Endothelial cell of umbilical vein (primary cell): ENCODE results near the gene CARD9. TPM values are rescaled to one million over a fixed set of nuclear protein-coding genes. Genes with fewer than 3 reads are reported as not detected.

Experiments
- BruUV-seq: library from RNA; stranded (reverse); fragments of 400-500 nt; replicated peaks from 2 replicates; lab custom pipeline; 2021; lab: Mats Ljungman, UMichigan
- CTCF ChIA-PET: fragments of 300-600, 350-600 bp; sonication (Branson Sonifier 250); formaldehyde crosslinking; loops from one replicate; lab custom pipeline; 2021; ENCODE audit warnings: antibody characterized with exemption, inconsistent platforms; lab: Charles Lee
- POLR2A ChIA-PET: fragments of 300-600, 350-600 bp; sonication (Branson Sonifier 250); formaldehyde crosslinking; loops from one replicate; lab custom pipeline; 2021; ENCODE audit warnings: antibody characterized with exemption, inconsistent platforms; lab: Charles Lee
- DNase-seq: peaks from one replicate; pipeline ENCODE4 v3.0.0-alpha.2; 2011; ENCODE audit warnings: low read depth, low spot score
- FAIRE-seq: peaks from 2 replicates; lab custom pipeline; 2011; peaks lifted over from hg19 to GRCh38; lab: Jason Lieb, UNC
- H2AFZ ChIP-seq: 2 replicates; pipeline ENCODE4 v1.6.0; 2012; ENCODE audit warnings: low read depth, low read length, control low read depth, inconsistent platforms
- H3K27ac ChIP-seq: 2 replicates; pipeline ENCODE4 v1.5.1; 2011; ENCODE audit warnings: low read depth, mild to moderate bottlenecking, control low read depth, low read length, moderate library complexity; ENCODE audit not compliant: insufficient read depth
- H3K27me3 ChIP-seq, 2 experiments: 2 replicates each; pipeline versions ENCODE4 v1.6.0 to v1.6.1; 2011; ENCODE audit warnings: low read length in 2 of 2, mixed read lengths in 1 of 2; ENCODE audit not compliant: control insufficient read depth in 2 of 2, insufficient read depth in 2 of 2
- H3K36me3 ChIP-seq, 2 experiments: 2 replicates in 1 of 2; 3 replicates in 1 of 2; pipeline ENCODE4 v1.5.1; 2011; ENCODE audit warnings: low read length in 2 of 2, mild to moderate bottlenecking in 1 of 2, moderate library complexity in 1 of 2; ENCODE audit not compliant: control insufficient read depth in 2 of 2, insufficient read depth in 2 of 2; ENCODE audit errors: extremely low read depth in 1 of 2
- H3K4me1 ChIP-seq: 3 replicates; pipeline ENCODE4 v1.5.1; 2011; ENCODE audit warnings: mild to moderate bottlenecking, low read length; ENCODE audit not compliant: control insufficient read depth, insufficient read depth; ENCODE audit errors: extremely low read depth
- H3K4me2 ChIP-seq: 2 replicates; pipeline ENCODE4 v1.6.1; 2011; ENCODE audit warnings: low read length, control low read depth, mixed read lengths; ENCODE audit not compliant: insufficient read depth
- H3K4me3 ChIP-seq, 3 experiments: fragments of 200-600 bp in 1 of 3; sonication (generic), shearing (Covaris generic) in 1 of 3; replicated peaks in 1 of 3; 2 replicates each; pipeline ENCODE4 v1.5.1; 2011 to 2016; ENCODE audit warnings: control low read depth in 3 of 3, low read length in 3 of 3, mild to moderate bottlenecking in 2 of 3, inconsistent platforms in 1 of 3, low read depth in 1 of 3, moderate library complexity in 1 of 3; ENCODE audit not compliant: insufficient read depth in 1 of 3
- H3K79me2 ChIP-seq: 2 replicates; pipeline ENCODE4 v1.6.0; 2012; ENCODE audit warnings: low read length, inconsistent platforms; ENCODE audit not compliant: control insufficient read depth, insufficient read depth
- H3K9ac ChIP-seq: replicated peaks from 2 replicates; pipeline ENCODE3; 2011; ENCODE audit warnings: low read length, control low read depth; ENCODE audit not compliant: insufficient read depth; ENCODE audit errors: extremely low read depth
- H3K9me1 ChIP-seq: replicated peaks from 3 replicates; pipeline ENCODE4 v1.6.0; 2011; ENCODE audit warnings: mild to moderate bottlenecking, low read length; ENCODE audit not compliant: control insufficient read depth, insufficient read depth; ENCODE audit errors: extremely low read depth
- H3K9me3 ChIP-seq: replicated peaks from 2 replicates; pipeline ENCODE4 v1.5.1; 2012; ENCODE audit warnings: low read length, inconsistent platforms; ENCODE audit not compliant: control insufficient read depth, insufficient read depth
- H4K20me1 ChIP-seq: replicated peaks from 2 replicates; pipeline ENCODE3; 2011; ENCODE audit warnings: mild to moderate bottlenecking, low read length; ENCODE audit not compliant: control insufficient read depth, insufficient read depth; ENCODE audit errors: extremely low read depth
- CTCF ChIP-seq, 2 donors: IDR thresholded peaks; 1 replicate in 1 of 2; 2 replicates in 1 of 2; pipeline ENCODE4 v1.5.1; 2011; ENCODE audit warnings: low read length in 2 of 2, mild to moderate bottlenecking in 2 of 2, moderate library complexity in 2 of 2, control low read depth in 1 of 2, inconsistent platforms in 1 of 2, low read depth in 1 of 2; ENCODE audit not compliant: insufficient read depth in 1 of 2; ENCODE audit errors: extremely low read depth in 1 of 2
- EZH2 ChIP-seq: IDR thresholded peaks from 2 replicates; pipeline ENCODE4 v1.6.1; 2012; ENCODE audit warnings: borderline replicate concordance, low read depth, mild to moderate bottlenecking, moderate library complexity, low read length, inconsistent platforms; ENCODE audit not compliant: severe bottlenecking
- FOS ChIP-seq: IDR thresholded peaks from 2 replicates; pipeline ENCODE4 v1.6.1; 2011; ENCODE audit warnings: mild to moderate bottlenecking, low read length, moderate library complexity, borderline replicate concordance; ENCODE audit not compliant: insufficient read depth
- GATA2 ChIP-seq: IDR thresholded peaks from 2 replicates; pipeline ENCODE4 v1.7.0; 2011; ENCODE audit warnings: low read depth, mild to moderate bottlenecking, moderate library complexity, mixed read lengths, low read length; ENCODE audit not compliant: insufficient read length, insufficient read depth
- JUN ChIP-seq: IDR thresholded peaks from 2 replicates; pipeline ENCODE4 v1.6.1; 2011; ENCODE audit warnings: borderline replicate concordance, low read depth; ENCODE audit not compliant: insufficient read length, insufficient read depth
- MAX ChIP-seq: IDR thresholded peaks from 2 replicates; pipeline ENCODE4 v1.6.1; 2011; ENCODE audit not compliant: insufficient read depth, insufficient read length
- MYC ChIP-seq: IDR thresholded peaks from one replicate; pipeline ENCODE4 v1.6.1; 2011; ENCODE audit warnings: mild to moderate bottlenecking, low read depth, low read length
- POLR2A ChIP-seq: IDR thresholded peaks from 2 replicates; pipeline ENCODE4 v1.6.1; 2012; ENCODE audit warnings: low read depth, mild to moderate bottlenecking, control low read depth, low read length
- POLR2AphosphoS5 ChIP-seq: IDR thresholded peaks from 2 replicates; pipeline ENCODE4 v1.6.1; 2012; ENCODE audit warnings: low read depth, mild to moderate bottlenecking, control low read depth, low read length, moderate library complexity; ENCODE audit not compliant: insufficient read depth
- dilution Hi-C: fragments of 300-500 bp; cut with MboI; formaldehyde crosslinking; loops from one replicate; pipeline ENCODE4 v1.15.0; 2019; ENCODE audit warnings: low sequenced_read_pairs; ENCODE audit not compliant: extremely low pct_ligation_motif_present
- intact Hi-C: fragments of 100-400 bp; cut with micrococcal nuclease; formaldehyde crosslinking; loops from one replicate; pipeline ENCODE4 v1.10.0; 2022
- polyA plus RNA-seq, 4 experiments: library from polyadenylated mRNA; depleted of rRNA in 3 of 4; stranded (reverse) in 3 of 4; unstranded in 1 of 4; fragments of >200 nt; gene quantifications; 2 replicates each; pipeline versions ENCODE4 v1.2.1 to v1.2.3, GENCODE V29; 2011 to 2012; ENCODE audit warnings: missing spikeins in 1 of 4
- total RNA-seq: library from RNA; stranded (reverse); gene quantifications from 2 replicates; pipeline ENCODE4 v1.2.3, GENCODE V29; 2021

The CARD9 gene
- total and polyA plus RNA-seq, 2 donors (not counting 3 experiments of a cell fraction or from before 2014, with no cell fraction given) = 0.22 to 0.71 TPM

GRCh38 chr9:136410500-136411287 lies 37.2 kb upstream of the CARD9 start, which contains the start of the genes ENTR1 and PMPCA:
Gene ENTR1 (minus strand): TSS chr9:136410614. CDS start chr9:136410397, 217 bp downstream.
Gene PMPCA (plus strand): TSS chr9:136410658. CDS start chr9:136410669, 11 bp downstream.
- H3K36me3 ChIP-seq = peaks cover 6 to 29% of the 10 kb centered on the region in 2 experiments
- peak within 1 kb of the TSS; percentile 30 for H2AFZ ChIP-seq
- no peaks in the 10 kb centered on the region for H3K9me3 ChIP-seq
- no peaks in the 10 kb centered on the region for H3K9me1 ChIP-seq
- TF ChIP-seq EZH2 = no peak
- TF ChIP-seq POLR2AphosphoS5 = peak; percentile 97
- TF ChIP-seq FOS = no peak
- no peak for TF ChIP-seq JUN
- no peak for TF ChIP-seq CTCF (IDR thresholded peaks at IDR 0.05; ENCODE audit: extremely low read depth in 1 of 2, insufficient read depth in 1 of 2, low read depth in 1 of 2, low read length in 2 of 2)
- TF ChIP-seq MAX = peak; percentile 58
- TF ChIP-seq GATA2 = no peak
- peak; percentile 91 for TF ChIP-seq POLR2A
- TF ChIP-seq MYC = peak; percentile 95
- no peaks in the 10 kb centered on the region for H4K20me1 ChIP-seq
- BruUV-seq = TSS peak; percentile 62
- intact Hi-C loops = loop anchor here (1.0 to 2.0 kb wide), 2 partner anchors 10 to 28 kb away; partner anchors contain the start of genes INPP5E and SNAPC4
- dilution Hi-C loops = no loop called here
- H3K4me3 ChIP-seq = peak within 1 kb of the TSS; percentile 42 to 78 (median 63)
- ChIA-PET POLR2A (no interaction called here), CTCF (interaction anchor here (0.8 to 1.5 kb wide), 6 partner anchors 9 to 98 kb away, joined by 3 to 12 read pairs (median 4); no protein-coding TSS in a partner anchor)
- peak; percentile 87 for DNase-seq
- FAIRE-seq = peak; percentile 94
- no peaks in the 10 kb centered on the region for H3K27me3 ChIP-seq
- H3K27ac ChIP-seq = peak within 1 kb of the TSS; percentile 57
- peak within 1 kb of the TSS; percentile 76 for H3K9ac ChIP-seq
- peaks cover 20% of the 10 kb centered on the region for H3K4me1 ChIP-seq
- peak within 1 kb of the TSS; percentile 68 for H3K4me2 ChIP-seq
- H3K79me2 ChIP-seq = peaks cover 43% of the 10 kb centered on the region
